Endothelial cell of umbilical vein (primary cell): ENCODE results near the gene PTPMT1. TPM values are rescaled to one million over a fixed set of nuclear protein-coding genes. Genes with fewer than 3 reads are reported as not detected.

ENCODE experiments used
- BruUV-seq: library from RNA; stranded (reverse); fragments of 400-500 nt; replicated peaks from 2 replicates; lab custom pipeline; 2021; lab: Mats Ljungman, UMichigan
- CTCF ChIA-PET: fragments of 300-600, 350-600 bp; sonication (Branson Sonifier 250); formaldehyde crosslinking; loops from one replicate; lab custom pipeline; 2021; ENCODE audit warnings: antibody characterized with exemption, inconsistent platforms; lab: Charles Lee
- POLR2A ChIA-PET: fragments of 300-600, 350-600 bp; sonication (Branson Sonifier 250); formaldehyde crosslinking; loops from one replicate; lab custom pipeline; 2021; ENCODE audit warnings: antibody characterized with exemption, inconsistent platforms; lab: Charles Lee
- DNase-seq: peaks from one replicate; pipeline ENCODE4 v3.0.0-alpha.2; 2011; ENCODE audit warnings: low read depth, low spot score
- FAIRE-seq: peaks from 2 replicates; lab custom pipeline; 2011; peaks lifted over from hg19 to GRCh38; lab: Jason Lieb, UNC
- H2AFZ ChIP-seq: 2 replicates; pipeline ENCODE4 v1.6.0; 2012; ENCODE audit warnings: low read depth, low read length, control low read depth, inconsistent platforms
- H3K27ac ChIP-seq: 2 replicates; pipeline ENCODE4 v1.5.1; 2011; ENCODE audit warnings: low read depth, mild to moderate bottlenecking, control low read depth, low read length, moderate library complexity; ENCODE audit not compliant: insufficient read depth
- H3K27me3 ChIP-seq, 2 experiments: 2 replicates each; pipeline versions ENCODE4 v1.6.0 to v1.6.1; 2011; ENCODE audit warnings: low read length in 2 of 2, mixed read lengths in 1 of 2; ENCODE audit not compliant: control insufficient read depth in 2 of 2, insufficient read depth in 2 of 2
- H3K36me3 ChIP-seq, 2 experiments: 2 replicates in 1 of 2; 3 replicates in 1 of 2; pipeline ENCODE4 v1.5.1; 2011; ENCODE audit warnings: low read length in 2 of 2, mild to moderate bottlenecking in 1 of 2, moderate library complexity in 1 of 2; ENCODE audit not compliant: control insufficient read depth in 2 of 2, insufficient read depth in 2 of 2; ENCODE audit errors: extremely low read depth in 1 of 2
- H3K4me1 ChIP-seq: 3 replicates; pipeline ENCODE4 v1.5.1; 2011; ENCODE audit warnings: mild to moderate bottlenecking, low read length; ENCODE audit not compliant: control insufficient read depth, insufficient read depth; ENCODE audit errors: extremely low read depth
- H3K4me2 ChIP-seq: 2 replicates; pipeline ENCODE4 v1.6.1; 2011; ENCODE audit warnings: low read length, control low read depth, mixed read lengths; ENCODE audit not compliant: insufficient read depth
- H3K4me3 ChIP-seq, 3 experiments: fragments of 200-600 bp in 1 of 3; sonication (generic), shearing (Covaris generic) in 1 of 3; replicated peaks in 1 of 3; 2 replicates each; pipeline ENCODE4 v1.5.1; 2011 to 2016; ENCODE audit warnings: control low read depth in 3 of 3, low read length in 3 of 3, mild to moderate bottlenecking in 2 of 3, inconsistent platforms in 1 of 3, low read depth in 1 of 3, moderate library complexity in 1 of 3; ENCODE audit not compliant: insufficient read depth in 1 of 3
- H3K79me2 ChIP-seq: 2 replicates; pipeline ENCODE4 v1.6.0; 2012; ENCODE audit warnings: low read length, inconsistent platforms; ENCODE audit not compliant: control insufficient read depth, insufficient read depth
- H3K9ac ChIP-seq: replicated peaks from 2 replicates; pipeline ENCODE3; 2011; ENCODE audit warnings: low read length, control low read depth; ENCODE audit not compliant: insufficient read depth; ENCODE audit errors: extremely low read depth
- H3K9me1 ChIP-seq: replicated peaks from 3 replicates; pipeline ENCODE4 v1.6.0; 2011; ENCODE audit warnings: mild to moderate bottlenecking, low read length; ENCODE audit not compliant: control insufficient read depth, insufficient read depth; ENCODE audit errors: extremely low read depth
- H3K9me3 ChIP-seq: replicated peaks from 2 replicates; pipeline ENCODE4 v1.5.1; 2012; ENCODE audit warnings: low read length, inconsistent platforms; ENCODE audit not compliant: control insufficient read depth, insufficient read depth
- H4K20me1 ChIP-seq: replicated peaks from 2 replicates; pipeline ENCODE3; 2011; ENCODE audit warnings: mild to moderate bottlenecking, low read length; ENCODE audit not compliant: control insufficient read depth, insufficient read depth; ENCODE audit errors: extremely low read depth
- CTCF ChIP-seq, 2 donors: IDR thresholded peaks; 1 replicate in 1 of 2; 2 replicates in 1 of 2; pipeline ENCODE4 v1.5.1; 2011; ENCODE audit warnings: low read length in 2 of 2, mild to moderate bottlenecking in 2 of 2, moderate library complexity in 2 of 2, control low read depth in 1 of 2, inconsistent platforms in 1 of 2, low read depth in 1 of 2; ENCODE audit not compliant: insufficient read depth in 1 of 2; ENCODE audit errors: extremely low read depth in 1 of 2
- EZH2 ChIP-seq: IDR thresholded peaks from 2 replicates; pipeline ENCODE4 v1.6.1; 2012; ENCODE audit warnings: borderline replicate concordance, low read depth, mild to moderate bottlenecking, moderate library complexity, low read length, inconsistent platforms; ENCODE audit not compliant: severe bottlenecking
- FOS ChIP-seq: IDR thresholded peaks from 2 replicates; pipeline ENCODE4 v1.6.1; 2011; ENCODE audit warnings: mild to moderate bottlenecking, low read length, moderate library complexity, borderline replicate concordance; ENCODE audit not compliant: insufficient read depth
- GATA2 ChIP-seq: IDR thresholded peaks from 2 replicates; pipeline ENCODE4 v1.7.0; 2011; ENCODE audit warnings: low read depth, mild to moderate bottlenecking, moderate library complexity, mixed read lengths, low read length; ENCODE audit not compliant: insufficient read length, insufficient read depth
- JUN ChIP-seq: IDR thresholded peaks from 2 replicates; pipeline ENCODE4 v1.6.1; 2011; ENCODE audit warnings: borderline replicate concordance, low read depth; ENCODE audit not compliant: insufficient read length, insufficient read depth
- MAX ChIP-seq: IDR thresholded peaks from 2 replicates; pipeline ENCODE4 v1.6.1; 2011; ENCODE audit not compliant: insufficient read depth, insufficient read length
- MYC ChIP-seq: IDR thresholded peaks from one replicate; pipeline ENCODE4 v1.6.1; 2011; ENCODE audit warnings: mild to moderate bottlenecking, low read depth, low read length
- POLR2A ChIP-seq: IDR thresholded peaks from 2 replicates; pipeline ENCODE4 v1.6.1; 2012; ENCODE audit warnings: low read depth, mild to moderate bottlenecking, control low read depth, low read length
- POLR2AphosphoS5 ChIP-seq: IDR thresholded peaks from 2 replicates; pipeline ENCODE4 v1.6.1; 2012; ENCODE audit warnings: low read depth, mild to moderate bottlenecking, control low read depth, low read length, moderate library complexity; ENCODE audit not compliant: insufficient read depth
- dilution Hi-C: fragments of 300-500 bp; cut with MboI; formaldehyde crosslinking; loops from one replicate; pipeline ENCODE4 v1.15.0; 2019; ENCODE audit warnings: low sequenced_read_pairs; ENCODE audit not compliant: extremely low pct_ligation_motif_present
- intact Hi-C: fragments of 100-400 bp; cut with micrococcal nuclease; formaldehyde crosslinking; loops from one replicate; pipeline ENCODE4 v1.10.0; 2022
- polyA plus RNA-seq, 4 experiments: library from polyadenylated mRNA; depleted of rRNA in 3 of 4; stranded (reverse) in 3 of 4; unstranded in 1 of 4; fragments of >200 nt; gene quantifications; 2 replicates each; pipeline versions ENCODE4 v1.2.1 to v1.2.3, GENCODE V29; 2011 to 2012; ENCODE audit warnings: missing spikeins in 1 of 4
- total RNA-seq: library from RNA; stranded (reverse); gene quantifications from 2 replicates; pipeline ENCODE4 v1.2.3, GENCODE V29; 2021

Gene PTPMT1
- total and polyA plus RNA-seq, 2 donors (not counting 3 experiments of a cell fraction or from before 2014, with no cell fraction given): 44.6 to 83.1 TPM

GRCh38 chr11:47558695-47559094 is 6.7 kb upstream of the PTPMT1 start:
- ChIA-PET CTCF (interaction anchor here (0.5 kb wide), 1 partner anchor 22 kb away, joined by 4 read pairs; no protein-coding TSS in a partner anchor), POLR2A (no interaction called here)
- Histone ChIP-seq H3K9ac (no peak overlapping the region), H3K27me3 (no peaks in the 10 kb centered on the region), H4K20me1 (no peaks in the 10 kb centered on the region), H3K9me1 (no peaks in the 10 kb centered on the region), H2AFZ (no peak overlapping the region), H3K4me3 (no peak overlapping the region), H3K4me1 (no peaks in the 10 kb centered on the region), H3K9me3 (no peaks in the 10 kb centered on the region), H3K27ac (no peak overlapping the region), H3K36me3 (no peaks in the 10 kb centered on the region), H3K4me2 (no peak overlapping the region), H3K79me2 (no peaks in the 10 kb centered on the region)
- FAIRE-seq: no peak
- no peak for DNase-seq
- no TSS peak for BruUV-seq
- intact Hi-C loops: no loop called here
- TF ChIP-seq POLR2A (no peak), POLR2AphosphoS5 (no peak), JUN (no peak), CTCF (IDR thresholded peaks at IDR 0.05; ENCODE audit: extremely low read depth in 1 of 2, insufficient read depth in 1 of 2, low read depth in 1 of 2, low read length in 2 of 2) (no peak), MYC (no peak), FOS (no peak), GATA2 (no peak), EZH2 (no peak), MAX (no peak)
- dilution Hi-C loops: no loop called here
